CD14-positive monocyte (primary cell): ENCODE results near the gene TNFSF8. TPM values are rescaled to one million over a fixed set of nuclear protein-coding genes. Genes with fewer than 3 reads are reported as not detected.

Source experiments
- DNase-seq, 3 donors: peaks; one replicate each; pipeline ENCODE4 v3.0.0-alpha.2; 2011 to 2022
- H2AFZ ChIP-seq: 2 replicates; pipeline ENCODE4 v1.6.0; 2012; ENCODE audit warnings: mild to moderate bottlenecking, low read depth, low read length, inconsistent platforms; ENCODE audit not compliant: insufficient read depth, poor library complexity, severe bottlenecking
- H3K27ac ChIP-seq, 2 donors: 1 replicate in 1 of 2; 2 replicates in 1 of 2; pipeline ENCODE4 v1.5.1; 2012 to 2013; ENCODE audit warnings: low read length in 2 of 2, control low read depth in 1 of 2, inconsistent platforms in 1 of 2, low read depth in 1 of 2, mild to moderate bottlenecking in 1 of 2
- H3K27me3 ChIP-seq, 2 donors: one replicate each; pipeline versions ENCODE4 v1.6.0 to v1.6.1; 2011 to 2013; ENCODE audit warnings: low read length in 2 of 2; ENCODE audit not compliant: control insufficient read depth in 2 of 2, insufficient read depth in 2 of 2
- H3K36me3 ChIP-seq, 2 donors: replicated peaks in 1 of 2; 1 replicate in 1 of 2; 2 replicates in 1 of 2; pipeline versions ENCODE4 v1.5.1 to v1.6.1; 2012 to 2013; ENCODE audit warnings: low read length in 2 of 2, control low read depth in 1 of 2, inconsistent platforms in 1 of 2, mild to moderate bottlenecking in 1 of 2; ENCODE audit not compliant: insufficient read depth in 2 of 2, control insufficient read depth in 1 of 2
- H3K4me1 ChIP-seq, 2 donors: 1 replicate in 1 of 2; 2 replicates in 1 of 2; pipeline versions ENCODE4 v1.5.1 to v1.6.1; 2012 to 2013; ENCODE audit warnings: low read length in 2 of 2, control low read depth in 1 of 2, inconsistent platforms in 1 of 2, mild to moderate bottlenecking in 1 of 2, moderate library complexity in 1 of 2; ENCODE audit not compliant: insufficient read depth in 2 of 2, control insufficient read depth in 1 of 2
- H3K4me2 ChIP-seq: replicated peaks from 2 replicates; pipeline ENCODE3; 2012; ENCODE audit warnings: low read length, moderate library complexity, mild to moderate bottlenecking; ENCODE audit not compliant: poor library complexity, severe bottlenecking; ENCODE audit errors: extremely low read depth
- H3K4me3 ChIP-seq, 3 experiments: fragments of 200-600 bp in 1 of 3; sonication (generic) in 1 of 3; replicated peaks in 1 of 3; 1 replicate in 2 of 3; 2 replicates in 1 of 3; pipeline ENCODE4 v1.5.1; 2011 to 2013; ENCODE audit warnings: low read length in 3 of 3, mild to moderate bottlenecking in 3 of 3, control low read depth in 2 of 3, low read depth in 2 of 3, inconsistent platforms in 1 of 3, moderate library complexity in 1 of 3
- H3K79me2 ChIP-seq: 2 replicates; pipeline ENCODE4 v1.6.0; 2012; ENCODE audit warnings: mild to moderate bottlenecking, control low read depth, inconsistent platforms, low read length, moderate library complexity; ENCODE audit not compliant: insufficient read depth
- H3K9ac ChIP-seq: 2 replicates; pipeline ENCODE4 v1.6.0; 2017; ENCODE audit warnings: low read length, mild to moderate bottlenecking; ENCODE audit not compliant: insufficient read depth, poor library complexity, severe bottlenecking
- H3K9me3 ChIP-seq, 2 donors: replicated peaks in 1 of 2; 1 replicate in 1 of 2; 2 replicates in 1 of 2; pipeline versions ENCODE4 v1.5.1 to v1.6.1; 2012 to 2013; ENCODE audit warnings: low read length in 2 of 2, control low read depth in 1 of 2; ENCODE audit not compliant: control insufficient read depth in 1 of 2, insufficient read depth in 1 of 2
- H4K20me1 ChIP-seq: 2 replicates; pipeline ENCODE4 v1.6.0; 2012; ENCODE audit warnings: mild to moderate bottlenecking, low read length, control low read depth, moderate library complexity; ENCODE audit not compliant: insufficient read depth
- H3K27ac Mint-ChIP-seq, 7 donors: one replicate each; pipeline ENCODE4 v1.8.0; 2020; ENCODE audit warnings: mild to moderate bottlenecking in 7 of 7, mixed read lengths in 7 of 7, moderate library complexity in 6 of 7, inconsistent platforms in 2 of 7
- H3K27me3 Mint-ChIP-seq, 3 donors: one replicate each; pipeline ENCODE4 v1.8.0; 2021 to 2022; ENCODE audit warnings: low read depth in 3 of 3, mild to moderate bottlenecking in 3 of 3, mixed read lengths in 3 of 3, moderate library complexity in 3 of 3, inconsistent platforms in 1 of 3
- H3K36me3 Mint-ChIP-seq, 2 donors: one replicate each; pipeline ENCODE4 v1.8.0; 2020; ENCODE audit warnings: mixed read lengths in 2 of 2, inconsistent platforms in 1 of 2, mild to moderate bottlenecking in 1 of 2
- H3K4me1 Mint-ChIP-seq: one replicate; pipeline ENCODE4 v1.8.0; 2020; ENCODE audit warnings: mild to moderate bottlenecking, mixed read lengths
- H3K4me3 Mint-ChIP-seq, 2 donors: one replicate each; pipeline ENCODE4 v1.8.0; 2020; ENCODE audit warnings: mild to moderate bottlenecking in 2 of 2, mixed read lengths in 2 of 2, moderate library complexity in 1 of 2
- H3K9me3 Mint-ChIP-seq, 7 donors: one replicate each; pipeline ENCODE4 v1.8.0; 2020 to 2022; ENCODE audit warnings: mixed read lengths in 7 of 7, mild to moderate bottlenecking in 6 of 7, moderate library complexity in 6 of 7, inconsistent platforms in 2 of 7
- WGBS: methylation state at CpG from one replicate; pipeline ENCODE4 v1.1.5; 2013; ENCODE audit warnings: missing lambda C conversion rate; ENCODE audit not compliant: insufficient coverage; 5-methylcytosine and 5-hydroxymethylcytosine counted together
- intact Hi-C, 2 donors: fragments of 100-400 bp; cut with micrococcal nuclease; formaldehyde crosslinking; loops; one replicate each; pipeline versions ENCODE4 v1.15.0 to v1.15.1; 2023
- polyA plus RNA-seq, 3 donors: library from polyadenylated mRNA; depleted of rRNA in 1 of 3; unstranded in 2 of 3; stranded (reverse) in 1 of 3; fragments of 300-500 nt in 2 of 3; fragments of >200 nt in 1 of 3; fragmentation: Illumina TruSeq in 2 of 3; gene quantifications; 1 replicate in 2 of 3; 2 replicates in 1 of 3; pipeline ENCODE4 v1.2.3, GENCODE V29; 2012 to 2021
- TF ChIP-seq, protein P1 (sequence below): fragments of 200-600 bp; IDR thresholded peaks from one replicate; pipeline ENCODE4 v1.8.0; 2022; ENCODE audit warnings: antibody characterized with exemption, mild to moderate bottlenecking

TNFSF8 gene
- polyA plus RNA-seq, 3 donors = 27.8 to 42.9 (median 34.0) TPM

- Histone ChIP-seq H3K4me2 (no peak overlapping the region), H3K79me2 (no peaks in the 10 kb centered on the region), H3K4me1 (peaks cover 0 to 7% of the 10 kb centered on the region in 2 donors), H3K36me3 (peaks cover 64 to 100% of the 10 kb centered on the region in 2 donors), H2AFZ (no peak overlapping the region), H4K20me1 (peaks cover 91% of the 10 kb centered on the region), H3K9me3 (no peaks in the 10 kb centered on the region), H3K4me3 (no peak overlapping the region), H3K27ac (no peak overlapping the region), H3K27me3 (no peaks in the 10 kb centered on the region), H3K9ac (no peak overlapping the region)
- WGBS = 76% methylated on average over 5 of the region's 6 CpGs
- TF ChIP-seq, protein P1, sequence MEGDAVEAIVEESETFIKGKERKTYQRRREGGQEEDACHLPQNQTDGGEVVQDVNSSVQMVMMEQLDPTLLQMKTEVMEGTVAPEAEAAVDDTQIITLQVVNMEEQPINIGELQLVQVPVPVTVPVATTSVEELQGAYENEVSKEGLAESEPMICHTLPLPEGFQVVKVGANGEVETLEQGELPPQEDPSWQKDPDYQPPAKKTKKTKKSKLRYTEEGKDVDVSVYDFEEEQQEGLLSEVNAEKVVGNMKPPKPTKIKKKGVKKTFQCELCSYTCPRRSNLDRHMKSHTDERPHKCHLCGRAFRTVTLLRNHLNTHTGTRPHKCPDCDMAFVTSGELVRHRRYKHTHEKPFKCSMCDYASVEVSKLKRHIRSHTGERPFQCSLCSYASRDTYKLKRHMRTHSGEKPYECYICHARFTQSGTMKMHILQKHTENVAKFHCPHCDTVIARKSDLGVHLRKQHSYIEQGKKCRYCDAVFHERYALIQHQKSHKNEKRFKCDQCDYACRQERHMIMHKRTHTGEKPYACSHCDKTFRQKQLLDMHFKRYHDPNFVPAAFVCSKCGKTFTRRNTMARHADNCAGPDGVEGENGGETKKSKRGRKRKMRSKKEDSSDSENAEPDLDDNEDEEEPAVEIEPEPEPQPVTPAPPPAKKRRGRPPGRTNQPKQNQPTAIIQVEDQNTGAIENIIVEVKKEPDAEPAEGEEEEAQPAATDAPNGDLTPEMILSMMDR = no peak
- intact Hi-C loops = loop anchor here (10.0 kb wide), 1 partner anchor 234 kb away; no protein-coding TSS in a partner anchor
- Mint-ChIP-seq H3K27me3 (peaks cover 0 to 2% (median 0%) of the 10 kb centered on the region in 3 donors), H3K36me3 (peaks cover 85 to 87% of the 10 kb centered on the region in 2 donors), H3K4me1 (peaks cover 32% of the 10 kb centered on the region), H3K4me3 (no peak overlapping the region), H3K27ac (peak overlapping the region in 2 of 7 donors; percentile 60 to 68), H3K9me3 (no peaks in the 10 kb centered on the region)
- no peak for DNase-seq
These were observed 21.5 kb downstream of the TNFSF8 start for GRCh38 chr9:114908805-114909448.

- Mint-ChIP-seq H3K4me1 (peaks cover 33% of the 10 kb centered on the region), H3K9me3 (no peaks in the 10 kb centered on the region), H3K36me3 (peaks cover 85 to 87% of the 10 kb centered on the region in 2 donors), H3K27ac (peak overlapping the region in 2 of 7 donors; percentile 60 to 72), H3K27me3 (no peaks in the 10 kb centered on the region), H3K4me3 (no peak overlapping the region)
- H2AFZ ChIP-seq = no peak overlapping the region
- WGBS = 67% methylated on average over 2 of the region's 3 CpGs
- H3K4me2 ChIP-seq = no peak overlapping the region
- H3K9me3 ChIP-seq = no peaks in the 10 kb centered on the region
- H4K20me1 ChIP-seq = peaks cover 90% of the 10 kb centered on the region
- TF ChIP-seq, protein P1 = no peak
- H3K4me3 ChIP-seq = no peak overlapping the region
- intact Hi-C loops = loop anchor here (10.0 kb wide), 1 partner anchor 233 kb away; no protein-coding TSS in a partner anchor
- peaks cover 0 to 7% of the 10 kb centered on the region in 2 donors for H3K4me1 ChIP-seq
- H3K9ac ChIP-seq = no peak overlapping the region
- H3K79me2 ChIP-seq = no peaks in the 10 kb centered on the region
- H3K36me3 ChIP-seq = peaks cover 64 to 100% of the 10 kb centered on the region in 2 donors
- H3K27me3 ChIP-seq = no peaks in the 10 kb centered on the region
- no peak overlapping the region for H3K27ac ChIP-seq
- DNase-seq = no peak
These were observed 22.2 kb downstream of the TNFSF8 start for GRCh38 chr9:114908104-114908622.
